Breast epithelium (tissue), 4 donors: ENCODE data around the gene COX18. TPM values are rescaled to one million over a fixed set of nuclear protein-coding genes. Genes with fewer than 3 reads are reported as not detected.

Experiments
- DNase-seq, 2 donors: peaks; one replicate each; pipeline ENCODE4 v3.0.0-alpha.2; 2019; ENCODE audit warnings: low spot score in 2 of 2
- H3K27ac ChIP-seq, 2 donors: fragments of 200-600 bp; sonication (generic) in 1 of 2; one replicate each; pipeline ENCODE4 v1.5.1; 2016 to 2019; ENCODE audit warnings: mild to moderate bottlenecking in 1 of 2
- H3K27me3 ChIP-seq, 2 donors: fragments of 200-600 bp; sonication (generic) in 1 of 2; one replicate each; pipeline versions ENCODE4 v1.5.1 to v1.6.0; 2017 to 2019; ENCODE audit warnings: control low read depth in 1 of 2, mild to moderate bottlenecking in 1 of 2
- H3K36me3 ChIP-seq: fragments of 200-600 bp; one replicate; pipeline ENCODE4 v1.5.1; 2019
- H3K4me1 ChIP-seq, 2 donors: fragments of 200-600 bp; sonication (generic); one replicate each; pipeline ENCODE4 v1.5.1; 2016 to 2019; ENCODE audit warnings: control low read depth in 1 of 2
- H3K4me3 ChIP-seq, 3 donors: fragments of 200-600 bp; sonication (generic); 1 replicate in 2 of 3; 2 replicates in 1 of 3; pipeline ENCODE4 v1.5.1; 2016 to 2019; ENCODE audit warnings: mild to moderate bottlenecking in 3 of 3, moderate library complexity in 2 of 3
- H3K9me3 ChIP-seq, 2 donors: fragments of 200-600 bp; sonication (generic) in 1 of 2; one replicate each; pipeline ENCODE4 v1.5.1; 2016 to 2019; ENCODE audit warnings: control low read depth in 1 of 2
- POLR2A ChIP-seq: fragments of 450-650 bp; IDR thresholded peaks from one replicate; pipeline ENCODE4 v1.6.1; 2016; ENCODE audit warnings: antibody characterized with exemption, mild to moderate bottlenecking, moderate library complexity
- POLR2AphosphoS5 ChIP-seq, 3 donors: sonication (generic); formaldehyde crosslinking; IDR thresholded peaks; one replicate each; pipeline ENCODE4 v1.6.1; 2017; ENCODE audit warnings: antibody characterized with exemption in 3 of 3
- intact Hi-C: fragments of 100-400 bp; cut with DNase I; formaldehyde crosslinking; loops from one replicate; pipeline ENCODE4 v1.15.1; 2023; ENCODE audit warnings: low total_unique reads
- total RNA-seq, 3 donors: library from RNA; depleted of rRNA; stranded (reverse); fragments of >200 nt; gene quantifications; one replicate each; pipeline ENCODE4 v1.1.0, GENCODE V29; 2016
- TF ChIP-seq, protein P1 (sequence below), 3 donors: fragments of 450-650 bp; IDR thresholded peaks; one replicate each; pipeline ENCODE4 v1.5.1; 2016 to 2017; ENCODE audit warnings: antibody characterized with exemption in 3 of 3, mild to moderate bottlenecking in 3 of 3, moderate library complexity in 3 of 3

COX18 gene
- total RNA-seq, 3 donors from 2014 or later: 18.0 to 33.4 (median 19.0) TPM

DNA sequence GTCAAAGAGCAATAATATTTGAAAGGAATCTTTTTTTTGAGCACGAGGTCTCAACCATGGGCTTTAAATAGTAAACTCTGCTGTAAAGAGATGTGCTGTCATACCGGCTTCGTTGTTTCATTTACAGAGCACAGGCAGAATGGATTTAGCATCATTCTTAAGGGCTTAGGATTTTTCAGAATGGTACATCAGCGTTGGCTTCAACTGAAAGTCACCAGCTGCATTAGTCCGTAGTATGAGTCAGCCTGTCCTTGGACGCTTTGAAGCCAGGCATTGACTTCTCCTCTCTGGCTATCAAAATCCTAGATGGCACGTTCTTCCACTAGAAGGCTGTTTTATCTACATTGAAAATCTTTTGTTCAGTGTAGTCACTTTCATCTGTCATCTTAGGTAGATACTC is 23.6 kb downstream of the COX18 start:
- Histone ChIP-seq H3K36me3 (no peaks in the 10 kb centered on the region), H3K4me1 (no peaks in the 10 kb centered on the region), H3K4me3 (no peak overlapping the region), H3K9me3 (peaks cover 0 to 3% of the 10 kb centered on the region in 2 donors), H3K27me3 (no peaks in the 10 kb centered on the region), H3K27ac (no peak overlapping the region)
- intact Hi-C loops: no loop called here
- TF ChIP-seq POLR2AphosphoS5 (IDR thresholded peaks at IDR 0.05) (no peak), POLR2A (no peak)
- TF ChIP-seq, protein P1, sequence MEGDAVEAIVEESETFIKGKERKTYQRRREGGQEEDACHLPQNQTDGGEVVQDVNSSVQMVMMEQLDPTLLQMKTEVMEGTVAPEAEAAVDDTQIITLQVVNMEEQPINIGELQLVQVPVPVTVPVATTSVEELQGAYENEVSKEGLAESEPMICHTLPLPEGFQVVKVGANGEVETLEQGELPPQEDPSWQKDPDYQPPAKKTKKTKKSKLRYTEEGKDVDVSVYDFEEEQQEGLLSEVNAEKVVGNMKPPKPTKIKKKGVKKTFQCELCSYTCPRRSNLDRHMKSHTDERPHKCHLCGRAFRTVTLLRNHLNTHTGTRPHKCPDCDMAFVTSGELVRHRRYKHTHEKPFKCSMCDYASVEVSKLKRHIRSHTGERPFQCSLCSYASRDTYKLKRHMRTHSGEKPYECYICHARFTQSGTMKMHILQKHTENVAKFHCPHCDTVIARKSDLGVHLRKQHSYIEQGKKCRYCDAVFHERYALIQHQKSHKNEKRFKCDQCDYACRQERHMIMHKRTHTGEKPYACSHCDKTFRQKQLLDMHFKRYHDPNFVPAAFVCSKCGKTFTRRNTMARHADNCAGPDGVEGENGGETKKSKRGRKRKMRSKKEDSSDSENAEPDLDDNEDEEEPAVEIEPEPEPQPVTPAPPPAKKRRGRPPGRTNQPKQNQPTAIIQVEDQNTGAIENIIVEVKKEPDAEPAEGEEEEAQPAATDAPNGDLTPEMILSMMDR (IDR thresholded peaks at IDR 0.05): no peak
- no peak for DNase-seq

DNA sequence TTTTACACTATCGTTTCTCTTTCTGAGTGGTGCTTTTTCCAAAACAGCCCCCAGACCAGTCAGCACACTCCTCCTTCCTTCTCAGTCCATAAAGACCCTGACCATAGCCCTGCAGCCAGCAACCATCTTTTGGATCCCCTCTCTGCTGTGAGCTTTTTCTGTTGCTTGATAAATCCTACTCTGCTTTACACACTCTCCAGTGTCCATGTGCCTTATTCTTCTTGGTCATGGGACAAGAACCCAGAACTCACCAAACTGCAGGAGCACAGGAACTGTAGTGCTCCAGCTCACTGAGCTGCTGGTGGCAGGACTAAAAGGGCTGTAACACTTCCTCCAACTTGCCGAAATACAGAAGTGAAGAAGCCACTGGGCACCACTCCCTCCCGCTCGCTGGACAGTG is 32.5 kb downstream of the COX18 start:
- Histone ChIP-seq H3K27me3 (no peaks in the 10 kb centered on the region), H3K4me3 (no peak overlapping the region), H3K9me3 (peaks cover 9 to 15% of the 10 kb centered on the region in 2 donors), H3K27ac (no peak overlapping the region), H3K4me1 (no peaks in the 10 kb centered on the region), H3K36me3 (no peaks in the 10 kb centered on the region)
- no peak for DNase-seq
- TF ChIP-seq POLR2A: no peak
- intact Hi-C loops: no loop called here

DNA sequence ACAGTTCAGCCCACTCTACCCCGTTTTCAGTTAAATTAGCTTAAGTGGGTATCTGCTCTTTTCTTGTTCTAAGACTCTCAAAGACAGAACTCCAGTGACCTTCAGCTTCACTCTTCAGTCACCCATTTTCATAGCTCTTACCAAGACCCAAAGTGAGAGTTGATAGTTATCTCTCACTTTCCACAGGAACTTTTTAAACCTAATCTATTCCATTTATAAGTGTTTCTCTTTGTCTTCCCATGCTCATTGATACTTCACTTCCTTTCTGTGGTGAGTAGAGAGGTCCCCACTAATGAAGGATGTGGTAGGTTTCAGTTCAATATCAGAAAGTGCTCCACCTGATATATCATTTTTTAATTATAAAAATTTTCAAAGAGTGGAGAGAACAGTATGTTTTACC is 33.4 kb downstream of the COX18 start:
- Histone ChIP-seq H3K27ac (no peak overlapping the region), H3K9me3 (peaks cover 9 to 15% of the 10 kb centered on the region in 2 donors), H3K4me1 (no peaks in the 10 kb centered on the region), H3K27me3 (no peaks in the 10 kb centered on the region), H3K4me3 (no peak overlapping the region), H3K36me3 (no peaks in the 10 kb centered on the region)
- TF ChIP-seq POLR2A: no peak
- TF ChIP-seq POLR2AphosphoS5 (IDR thresholded peaks at IDR 0.05): no peak
- TF ChIP-seq, protein P1 (IDR thresholded peaks at IDR 0.05): no peak
- no peak for DNase-seq
- intact Hi-C loops: no loop called here

DNA sequence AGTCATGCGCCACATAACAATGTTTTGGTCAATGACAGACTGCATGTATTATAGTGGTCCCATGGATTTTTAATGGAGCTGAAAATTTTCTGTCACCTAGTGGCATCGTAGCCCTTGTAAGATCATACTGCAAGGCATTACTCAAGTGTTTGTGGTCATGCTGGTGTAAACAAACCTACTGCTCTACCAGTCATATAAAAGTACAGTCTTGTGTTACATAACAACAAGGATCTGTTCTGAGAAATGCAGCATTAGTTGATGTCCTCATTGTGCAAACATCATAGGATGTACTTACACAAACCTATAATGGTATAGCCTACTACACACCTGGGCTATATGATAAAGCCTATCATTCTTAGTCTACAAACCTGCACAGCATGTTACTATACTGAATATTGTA is 34.6 kb downstream of the COX18 start:
- Histone ChIP-seq H3K4me1 (no peaks in the 10 kb centered on the region), H3K9me3 (peaks cover 9 to 15% of the 10 kb centered on the region in 2 donors), H3K4me3 (no peak overlapping the region), H3K27me3 (no peaks in the 10 kb centered on the region), H3K27ac (no peak overlapping the region), H3K36me3 (no peaks in the 10 kb centered on the region)
- intact Hi-C loops: no loop called here
- DNase-seq: no peak
- TF ChIP-seq POLR2AphosphoS5 (IDR thresholded peaks at IDR 0.05) (no peak), POLR2A (no peak)
- TF ChIP-seq, protein P1 (IDR thresholded peaks at IDR 0.05): no peak

DNA sequence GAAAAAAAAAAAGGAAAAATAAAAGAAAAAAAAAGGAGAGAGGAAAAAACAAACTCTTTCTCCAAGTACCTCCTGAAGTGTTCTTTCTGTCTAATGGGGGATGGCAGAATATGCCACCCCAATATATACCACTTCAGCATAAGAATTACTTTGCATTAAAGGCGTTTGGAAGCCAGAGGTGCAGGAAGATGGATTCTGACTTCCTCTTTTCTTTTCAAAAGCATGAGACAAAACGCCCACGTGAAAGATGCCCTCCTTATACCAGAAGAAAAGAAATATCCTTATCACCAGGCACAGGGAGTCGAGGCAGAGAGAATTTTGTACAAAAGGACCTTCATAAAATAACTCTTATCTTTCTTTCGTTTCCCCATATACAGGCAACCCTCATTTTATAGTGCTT is 40.9 kb downstream of the COX18 start:
- DNase-seq: no peak
- H3K27ac ChIP-seq: no peak overlapping the region
- no peaks in the 10 kb centered on the region for H3K27me3 ChIP-seq
- H3K9me3 ChIP-seq: no peaks in the 10 kb centered on the region
- no peak overlapping the region for H3K4me3 ChIP-seq
- intact Hi-C loops: no loop called here
- H3K36me3 ChIP-seq: no peaks in the 10 kb centered on the region
- H3K4me1 ChIP-seq: no peaks in the 10 kb centered on the region
- TF ChIP-seq POLR2AphosphoS5 (IDR thresholded peaks at IDR 0.05) (no peak), POLR2A (no peak)
- TF ChIP-seq, protein P1 (IDR thresholded peaks at IDR 0.05): no peak

DNA sequence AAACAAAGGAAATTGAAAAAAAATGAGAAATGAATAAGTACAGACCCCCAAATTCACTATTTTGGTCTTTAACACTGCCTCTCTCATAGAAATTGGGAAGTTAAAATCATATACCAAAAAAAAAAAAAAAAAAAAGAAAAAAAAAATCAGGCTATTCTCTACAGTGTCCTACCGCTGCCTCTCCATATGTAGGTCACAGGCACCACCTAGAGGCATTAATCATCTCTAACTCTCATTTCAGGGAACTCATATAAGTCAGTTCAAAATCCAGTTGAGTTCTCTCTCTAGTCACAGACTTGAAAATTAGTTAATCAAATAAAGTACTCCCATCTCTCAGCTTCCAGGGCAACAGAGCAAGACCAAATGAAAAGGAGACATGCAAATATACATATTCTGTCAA is 47.9 kb downstream of the COX18 start:
- TF ChIP-seq, protein P1 (IDR thresholded peaks at IDR 0.05): peak in 1 of 3 donors; percentile 22
- TF ChIP-seq POLR2AphosphoS5 (IDR thresholded peaks at IDR 0.05): no peak
- no peak for TF ChIP-seq POLR2A
- H3K36me3 ChIP-seq: no peaks in the 10 kb centered on the region
- H3K27ac ChIP-seq: no peak overlapping the region
- no peaks in the 10 kb centered on the region for H3K9me3 ChIP-seq
- no peaks in the 10 kb centered on the region for H3K4me1 ChIP-seq
- H3K4me3 ChIP-seq: no peak overlapping the region
- no peaks in the 10 kb centered on the region for H3K27me3 ChIP-seq
- DNase-seq: no peak
- intact Hi-C loops: no loop called here
